GM12878 (cell line): ENCODE measurements around the gene ADAMTSL4. TPM values are rescaled to one million over a fixed set of nuclear protein-coding genes. Genes with fewer than 3 reads are reported as not detected.
A peak's percentile ranks its signal among the peaks of the same experiment; 100 is the strongest.

ENCODE experiments used
- ATF7 ChIP-seq: fragments of 450-650 bp; IDR thresholded peaks from 2 replicates; pipeline ENCODE4 v1.6.1; 2016; ENCODE audit warnings: low read depth, mild to moderate bottlenecking
- BACH1 ChIP-seq: fragments of 450-650 bp; IDR thresholded peaks from 2 replicates; pipeline ENCODE4 v1.6.1; 2017; ENCODE audit warnings: mild to moderate bottlenecking, borderline replicate concordance
- BRCA1 ChIP-seq: IDR thresholded peaks from 2 replicates; pipeline ENCODE4 v1.6.1; 2011; ENCODE audit warnings: low read depth, low read length, improper control_type of control experiment
- CEBPB ChIP-seq, 2 experiments: fragments of 150-350 bp in 1 of 2; IDR thresholded peaks; 2 replicates each; pipeline ENCODE4 v1.6.1; 2012 to 2014; ENCODE audit warnings: low read depth in 2 of 2, low read length in 2 of 2, borderline replicate concordance in 1 of 2, inconsistent platforms in 1 of 2
- CHD2 ChIP-seq: IDR thresholded peaks from 2 replicates; pipeline ENCODE4 v1.6.1; 2011; ENCODE audit warnings: low read depth, low read length, improper control_type of control experiment, borderline replicate concordance
- CREB1 ChIP-seq: IDR thresholded peaks from 2 replicates; pipeline ENCODE4 v1.6.1; 2012; ENCODE audit warnings: low read depth, mild to moderate bottlenecking, inconsistent platforms
- EGR1 ChIP-seq, 2 experiments: IDR thresholded peaks; 1 replicate in 1 of 2; 2 replicates in 1 of 2; pipeline ENCODE4 v1.6.1; 2011 to 2012; ENCODE audit warnings: low read depth in 2 of 2, low read length in 2 of 2, borderline replicate concordance in 1 of 2, mild to moderate bottlenecking in 1 of 2, moderate library complexity in 1 of 2
- FOS ChIP-seq: IDR thresholded peaks from 3 replicates; pipeline ENCODE4 v1.6.1; 2011; ENCODE audit warnings: borderline replicate concordance; ENCODE audit not compliant: insufficient read length; ENCODE audit errors: extremely low read depth
- HCFC1 ChIP-seq: fragments of 150-350 bp; IDR thresholded peaks from 2 replicates; pipeline ENCODE4 v1.6.1; 2014; ENCODE audit warnings: low read length
- JUNB ChIP-seq: IDR thresholded peaks from 2 replicates; pipeline ENCODE4 v1.6.1; 2016; ENCODE audit warnings: antibody characterized with exemption, mild to moderate bottlenecking
- MEF2A ChIP-seq: IDR thresholded peaks from 2 replicates; pipeline ENCODE4 v1.6.1; 2011; ENCODE audit warnings: low read depth, mild to moderate bottlenecking, low read length, moderate library complexity; ENCODE audit not compliant: insufficient read depth
- MTA2 ChIP-seq: fragments of 450-650 bp; IDR thresholded peaks from 2 replicates; pipeline ENCODE4 v1.6.1; 2016; ENCODE audit warnings: low read depth, mild to moderate bottlenecking, moderate library complexity
- NFIC ChIP-seq: IDR thresholded peaks from 2 replicates; pipeline ENCODE4 v1.6.1; 2012; ENCODE audit warnings: low read depth, mild to moderate bottlenecking, inconsistent platforms, low read length, moderate library complexity
- NR2F1 ChIP-seq: fragments of 450-650 bp; conservative IDR thresholded peaks from 2 replicates; pipeline ENCODE4 v1.6.1; 2017; ENCODE audit warnings: mild to moderate bottlenecking
- POLR2AphosphoS5 ChIP-seq: IDR thresholded peaks from 2 replicates; pipeline ENCODE4 v1.6.1; 2011; ENCODE audit warnings: mild to moderate bottlenecking, low read length, inconsistent platforms
- SREBF2 ChIP-seq: IDR thresholded peaks from 2 replicates; pipeline ENCODE4 v1.6.1; 2012; ENCODE audit warnings: mild to moderate bottlenecking, low read length
- STAT1 ChIP-seq: fragments of 450-650 bp; conservative IDR thresholded peaks from 2 replicates; pipeline ENCODE4 v1.6.1; 2014; ENCODE audit warnings: antibody characterized with exemption, mild to moderate bottlenecking
- TAF1 ChIP-seq: IDR thresholded peaks from 2 replicates; pipeline ENCODE4 v1.6.1; 2011; ENCODE audit warnings: mild to moderate bottlenecking, low read depth, low read length, borderline replicate concordance
- TCF12 ChIP-seq: IDR thresholded peaks from 2 replicates; pipeline ENCODE4 v1.6.1; 2011; ENCODE audit warnings: low read depth, mild to moderate bottlenecking, low read length
- USF1 ChIP-seq: IDR thresholded peaks from 2 replicates; pipeline ENCODE4 v1.6.1; 2011; ENCODE audit warnings: borderline replicate concordance, low read depth, mild to moderate bottlenecking, moderate library complexity, mixed read lengths, low read length; ENCODE audit not compliant: insufficient read depth; ENCODE audit errors: extremely low read length
- YBX1 ChIP-seq: fragments of 450-650 bp; IDR thresholded peaks from 2 replicates; pipeline ENCODE4 v1.6.1; 2016; ENCODE audit warnings: antibody characterized with exemption
- ZNF24 ChIP-seq: fragments of 450-650 bp; IDR thresholded peaks from 2 replicates; pipeline ENCODE4 v1.6.1; 2017; ENCODE audit warnings: antibody characterized with exemption, mild to moderate bottlenecking
- ZNF622 ChIP-seq: fragments of 450-650 bp; IDR thresholded peaks from 2 replicates; pipeline ENCODE4 v1.6.1; 2017; ENCODE audit warnings: mild to moderate bottlenecking, inconsistent platforms
- polyA plus RNA-seq, 11 experiments: library from polyadenylated mRNA; depleted of rRNA in 4 of 11; unstranded in 6 of 11; stranded (reverse) in 5 of 11; fragments of >200 nt; fragmentation: Nextera tagmentation in 4 of 11; fragmentation: Illumina TruSeq in 1 of 11; extraction: Ambion mirVana in 4 of 11; extraction: Trizol in 1 of 11; gene quantifications; 1 replicate in 1 of 11; 2 replicates in 10 of 11; pipeline versions ENCODE4 v1.2.1 to v1.2.3, GENCODE V29; 2011 to 2016; ENCODE audit warnings: inconsistent platforms in 2 of 11, missing spikeins in 2 of 11, low read depth in 1 of 11
- total RNA-seq, 4 experiments: library from RNA; depleted of rRNA in 3 of 4; stranded (reverse); fragments of >200 nt in 3 of 4; fragmentation: Illumina TruSeq in 1 of 4; extraction: Trizol in 1 of 4; gene quantifications; 2 replicates each; pipeline versions ENCODE4 v1.2.1 to v1.2.3, GENCODE V29; 2013 to 2021
- TF ChIP-seq, protein P1 (sequence below): IDR thresholded peaks from 2 replicates; pipeline ENCODE4 v1.6.1; 2011; ENCODE audit warnings: borderline replicate concordance, low read depth, mild to moderate bottlenecking, moderate library complexity, low read length; ENCODE audit not compliant: insufficient read depth, poor library complexity, severe bottlenecking
- TF ChIP-seq, protein P2 (sequence below): IDR thresholded peaks from 2 replicates; pipeline ENCODE4 v1.6.1; 2012; ENCODE audit warnings: low read depth, low read length, improper control_type of control experiment
- TF ChIP-seq, protein P3 (sequence below): fragments of 450-650 bp; IDR thresholded peaks from 2 replicates; pipeline ENCODE4 v1.6.1; 2017; ENCODE audit warnings: mild to moderate bottlenecking

ADAMTSL4 gene
- total and polyA plus RNA-seq, 10 of the 15 experiments (the other 5 are each of a cell fraction or from before 2014, with no cell fraction given) = 0.04 to 0.15 (median 0.05) TPM; not detected in 5

DNA sequence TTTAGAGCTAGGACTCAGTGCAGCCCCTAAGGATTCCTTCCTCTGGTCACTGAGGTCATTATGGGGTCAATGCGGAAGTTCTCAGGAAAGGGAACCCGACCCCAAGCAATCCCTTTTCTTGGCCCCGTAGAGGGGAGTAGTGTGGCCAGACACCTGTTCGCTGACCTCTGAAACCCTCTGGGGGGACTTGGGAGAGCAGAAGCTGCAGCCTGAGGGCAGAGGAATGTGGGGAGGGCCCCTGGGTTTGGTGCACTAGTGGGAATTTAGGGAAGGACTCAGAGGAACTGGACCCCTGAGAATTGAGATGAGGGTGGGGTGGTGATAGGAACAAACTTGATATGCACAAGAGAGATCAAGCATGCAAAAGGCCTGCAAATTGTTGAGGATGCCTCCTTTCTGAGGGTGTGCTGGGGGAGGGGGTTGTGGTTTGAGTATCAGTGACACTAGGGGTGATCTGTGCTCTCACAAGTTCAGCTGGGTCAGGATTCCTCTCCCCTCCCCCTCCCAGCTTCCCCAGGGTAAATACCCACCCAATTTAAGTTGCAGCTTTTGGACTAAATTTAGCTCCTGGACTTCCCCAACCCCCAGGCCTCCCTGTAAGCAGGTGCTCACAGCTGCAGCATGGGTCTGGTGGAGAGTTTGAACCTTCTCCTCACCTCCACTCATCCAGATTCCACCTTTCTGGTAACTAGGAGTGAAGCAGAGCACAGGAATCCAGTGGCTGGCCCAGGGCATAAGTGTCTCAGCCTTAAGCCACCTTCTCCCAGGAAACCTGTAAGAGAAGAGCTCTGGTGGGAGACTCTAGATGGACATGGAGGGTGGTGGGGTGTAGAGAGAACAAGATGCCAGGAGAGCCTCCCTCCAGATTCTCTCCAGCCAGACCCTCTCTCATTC lies 13.5 kb downstream of the ADAMTSL4 start (continued):
- peak; percentile 90 for TF ChIP-seq MTA2
- TF ChIP-seq TAF1 = 0 out of 2 replicates have a peak, but pooled peaks have one; percentile 58
- no peak for TF ChIP-seq NFIC
- no peak for TF ChIP-seq CREB1
- no peak for TF ChIP-seq ZNF622
- TF ChIP-seq FOS = no peak
- peak; percentile 100 for TF ChIP-seq MEF2A
- TF ChIP-seq, protein P1, sequence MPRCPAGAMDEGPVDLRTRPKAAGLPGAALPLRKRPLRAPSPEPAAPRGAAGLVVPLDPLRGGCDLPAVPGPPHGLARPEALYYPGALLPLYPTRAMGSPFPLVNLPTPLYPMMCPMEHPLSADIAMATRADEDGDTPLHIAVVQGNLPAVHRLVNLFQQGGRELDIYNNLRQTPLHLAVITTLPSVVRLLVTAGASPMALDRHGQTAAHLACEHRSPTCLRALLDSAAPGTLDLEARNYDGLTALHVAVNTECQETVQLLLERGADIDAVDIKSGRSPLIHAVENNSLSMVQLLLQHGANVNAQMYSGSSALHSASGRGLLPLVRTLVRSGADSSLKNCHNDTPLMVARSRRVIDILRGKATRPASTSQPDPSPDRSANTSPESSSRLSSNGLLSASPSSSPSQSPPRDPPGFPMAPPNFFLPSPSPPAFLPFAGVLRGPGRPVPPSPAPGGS = peak; percentile 94
- no peak for TF ChIP-seq CEBPB (IDR thresholded peaks at IDR 0.05; ENCODE audit: borderline replicate concordance in 1 of 2, low read depth in 2 of 2, low read length in 2 of 2)
- no peak for TF ChIP-seq USF1
- TF ChIP-seq ZNF24 = peak; percentile 60; the same call in 1 of the 2 replicates
- TF ChIP-seq, protein P2, sequence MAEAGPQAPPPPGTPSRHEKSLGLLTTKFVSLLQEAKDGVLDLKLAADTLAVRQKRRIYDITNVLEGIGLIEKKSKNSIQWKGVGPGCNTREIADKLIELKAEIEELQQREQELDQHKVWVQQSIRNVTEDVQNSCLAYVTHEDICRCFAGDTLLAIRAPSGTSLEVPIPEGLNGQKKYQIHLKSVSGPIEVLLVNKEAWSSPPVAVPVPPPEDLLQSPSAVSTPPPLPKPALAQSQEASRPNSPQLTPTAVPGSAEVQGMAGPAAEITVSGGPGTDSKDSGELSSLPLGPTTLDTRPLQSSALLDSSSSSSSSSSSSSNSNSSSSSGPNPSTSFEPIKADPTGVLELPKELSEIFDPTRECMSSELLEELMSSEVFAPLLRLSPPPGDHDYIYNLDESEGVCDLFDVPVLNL = 0 out of 2 replicates have a peak, but pooled peaks have one; percentile 16
- TF ChIP-seq YBX1 = no peak
- peak; percentile 100 for TF ChIP-seq TCF12
- peak; percentile 89 for TF ChIP-seq ATF7
- TF ChIP-seq, protein P3, sequence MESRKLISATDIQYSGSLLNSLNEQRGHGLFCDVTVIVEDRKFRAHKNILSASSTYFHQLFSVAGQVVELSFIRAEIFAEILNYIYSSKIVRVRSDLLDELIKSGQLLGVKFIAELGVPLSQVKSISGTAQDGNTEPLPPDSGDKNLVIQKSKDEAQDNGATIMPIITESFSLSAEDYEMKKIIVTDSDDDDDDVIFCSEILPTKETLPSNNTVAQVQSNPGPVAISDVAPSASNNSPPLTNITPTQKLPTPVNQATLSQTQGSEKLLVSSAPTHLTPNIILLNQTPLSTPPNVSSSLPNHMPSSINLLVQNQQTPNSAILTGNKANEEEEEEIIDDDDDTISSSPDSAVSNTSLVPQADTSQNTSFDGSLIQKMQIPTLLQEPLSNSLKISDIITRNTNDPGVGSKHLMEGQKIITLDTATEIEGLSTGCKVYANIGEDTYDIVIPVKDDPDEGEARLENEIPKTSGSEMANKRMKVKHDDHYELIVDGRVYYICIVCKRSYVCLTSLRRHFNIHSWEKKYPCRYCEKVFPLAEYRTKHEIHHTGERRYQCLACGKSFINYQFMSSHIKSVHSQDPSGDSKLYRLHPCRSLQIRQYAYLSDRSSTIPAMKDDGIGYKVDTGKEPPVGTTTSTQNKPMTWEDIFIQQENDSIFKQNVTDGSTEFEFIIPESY = no peak
- peak; percentile 60 for TF ChIP-seq BACH1
- peak; percentile 55; the same call in 1 of the 2 replicates for TF ChIP-seq POLR2AphosphoS5
- TF ChIP-seq STAT1 = no peak
- TF ChIP-seq CHD2 = peak; percentile 95
- peak; percentile 59 for TF ChIP-seq JUNB
- no peak for TF ChIP-seq SREBF2
- no peak; the same call in 1 of the 2 replicates for TF ChIP-seq HCFC1
- 0 out of 2 replicates have a peak, but pooled peaks have one; percentile 5 for TF ChIP-seq BRCA1
- peak in 1 of 2 experiments; percentile 43; a peak in 1 of 3 replicates for TF ChIP-seq EGR1 (IDR thresholded peaks at IDR 0.05; ENCODE audit: borderline replicate concordance in 1 of 2, low read depth in 2 of 2, low read length in 2 of 2)
- TF ChIP-seq NR2F1 = peak; percentile 100
